H1 (cell line): ENCODE data around the gene ZNF831. TPM values are rescaled to one million over a fixed set of nuclear protein-coding genes. Genes with fewer than 3 reads are reported as not detected.

Source experiments
- CTCF ChIA-PET: fragments of 300-600 bp; sonication (Branson Sonifier 250); formaldehyde crosslinking; loops from one replicate; lab custom pipeline; 2021; ENCODE audit not compliant: partially characterized antibody; lab: Charles Lee
- POLR2A ChIA-PET: fragments of 300-600 bp; sonication (Branson Sonifier 250); formaldehyde crosslinking; loops from one replicate; lab custom pipeline; 2021; ENCODE audit warnings: inconsistent platforms; ENCODE audit not compliant: partially characterized antibody; lab: Charles Lee
- DNase-seq, 2 experiments: peaks; one replicate each; pipeline versions ENCODE4 v3.0.0 to v3.0.0-alpha.2; 2010 to 2022; ENCODE audit warnings: low spot score in 2 of 2, low read depth in 1 of 2, mixed read lengths in 1 of 2
- FAIRE-seq: peaks from 2 replicates; lab custom pipeline; 2011; peaks lifted over from hg19 to GRCh38; lab: Jason Lieb, UNC
- H2AFZ ChIP-seq: 2 replicates; pipeline ENCODE4 v1.8.1; 2012; ENCODE audit warnings: low read length, inconsistent platforms
- H2AK5ac ChIP-seq: 2 replicates; pipeline ENCODE4 v1.6.1; 2013; ENCODE audit warnings: low read depth, low read length
- H2BK120ac ChIP-seq: replicated peaks from 2 replicates; pipeline ENCODE3; 2013; ENCODE audit warnings: low read depth, low read length, inconsistent platforms
- H2BK12ac ChIP-seq: 2 replicates; pipeline ENCODE4 v1.6.1; 2013; ENCODE audit warnings: low read depth, low read length
- H2BK15ac ChIP-seq: 2 replicates; pipeline ENCODE4 v1.6.1; 2013; ENCODE audit warnings: low read length
- H2BK20ac ChIP-seq: 2 replicates; pipeline ENCODE4 v1.6.1; 2013; ENCODE audit warnings: low read length
- H2BK5ac ChIP-seq: 2 replicates; pipeline ENCODE4 v1.6.1; 2013; ENCODE audit warnings: low read depth, low read length
- H3K14ac ChIP-seq: 2 replicates; pipeline ENCODE4 v1.6.1; 2013; ENCODE audit warnings: inconsistent platforms; ENCODE audit not compliant: insufficient read length
- H3K18ac ChIP-seq: 2 replicates; pipeline ENCODE4 v1.6.1; 2013; ENCODE audit warnings: low read length; ENCODE audit errors: extremely low read depth
- H3K23ac ChIP-seq: 2 replicates; pipeline ENCODE4 v1.6.1; 2013; ENCODE audit warnings: inconsistent platforms; ENCODE audit not compliant: insufficient read length
- H3K23me2 ChIP-seq: 2 replicates; pipeline ENCODE4 v1.6.1; 2013; ENCODE audit warnings: low read depth, low read length
- H3K27ac ChIP-seq: 2 replicates; pipeline ENCODE4 v1.6.1; 2011; ENCODE audit warnings: low read depth, low read length, inconsistent platforms
- H3K27me3 ChIP-seq, 4 experiments: replicated peaks in 1 of 4; 1 replicate in 1 of 4; 2 replicates in 3 of 4; pipeline versions ENCODE4 v1.6.1 to v1.8.1; 2011 to 2013; ENCODE audit warnings: low read length in 3 of 4, mild to moderate bottlenecking in 3 of 4, inconsistent platforms in 2 of 4, mixed read lengths in 2 of 4, moderate library complexity in 1 of 4; ENCODE audit not compliant: control insufficient read depth in 3 of 4, insufficient read depth in 3 of 4; ENCODE audit errors: extremely low read depth in 1 of 4
- H3K36me3 ChIP-seq, 4 experiments: 2 replicates each; pipeline versions ENCODE4 v1.6.1 to v1.8.1; 2011 to 2013; ENCODE audit warnings: mild to moderate bottlenecking in 4 of 4, low read length in 3 of 4, moderate library complexity in 2 of 4, control low read depth in 1 of 4, inconsistent platforms in 1 of 4; ENCODE audit not compliant: insufficient read depth in 4 of 4, control insufficient read depth in 2 of 4
- H3K4ac ChIP-seq: replicated peaks from 2 replicates; pipeline ENCODE3; 2013; ENCODE audit warnings: low read length, low read depth, mixed read lengths, inconsistent platforms; ENCODE audit not compliant: insufficient read length
- H3K4me1 ChIP-seq, 4 experiments: replicated peaks in 1 of 4; 1 replicate in 1 of 4; 2 replicates in 3 of 4; pipeline versions ENCODE4 v1.6.1 to v1.8.1; 2011 to 2013; ENCODE audit warnings: low read length in 3 of 4, inconsistent platforms in 2 of 4, mixed read lengths in 1 of 4; ENCODE audit not compliant: insufficient read depth in 4 of 4, control insufficient read depth in 3 of 4
- H3K4me2 ChIP-seq, 2 experiments: 2 replicates each; pipeline versions ENCODE4 v1.6.1 to v1.8.1; 2011 to 2013; ENCODE audit warnings: low read depth in 2 of 2, low read length in 2 of 2, control low read depth in 1 of 2, inconsistent platforms in 1 of 2, mild to moderate bottlenecking in 1 of 2; ENCODE audit not compliant: insufficient read depth in 1 of 2
- H3K4me3 ChIP-seq, 4 experiments: fragments of 200-600, 300-600 bp in 1 of 4; sonication (generic), shearing (Covaris generic), sonication (Bioruptor Twin) in 1 of 4; 2 replicates each; pipeline versions ENCODE4 v1.5.1 to v1.8.1; 2011 to 2016; ENCODE audit warnings: low read length in 4 of 4, low read depth in 3 of 4, control low read depth in 2 of 4, inconsistent platforms in 2 of 4, mild to moderate bottlenecking in 2 of 4, mixed read lengths in 1 of 4, moderate library complexity in 1 of 4; ENCODE audit not compliant: insufficient read depth in 2 of 4; ENCODE audit errors: extremely low read depth in 1 of 4
- H3K56ac ChIP-seq: replicated peaks from 2 replicates; pipeline ENCODE3; 2013; ENCODE audit warnings: low read depth, mild to moderate bottlenecking, mixed read lengths, low read length, inconsistent platforms; ENCODE audit not compliant: insufficient read length
- H3K79me1 ChIP-seq: 2 replicates; pipeline ENCODE4 v1.6.1; 2013; ENCODE audit warnings: low read depth, low read length, control low read depth
- H3K79me2 ChIP-seq, 2 experiments: 2 replicates each; pipeline versions ENCODE4 v1.6.1 to v1.8.1; 2012 to 2013; ENCODE audit warnings: low read length in 2 of 2, mild to moderate bottlenecking in 2 of 2, inconsistent platforms in 1 of 2; ENCODE audit not compliant: insufficient read depth in 2 of 2, control insufficient read depth in 1 of 2
- H3K9ac ChIP-seq, 4 experiments: replicated peaks in 1 of 4; 1 replicate in 1 of 4; 2 replicates in 3 of 4; pipeline versions ENCODE4 v1.6.1 to v1.8.1; 2011 to 2013; ENCODE audit warnings: low read depth in 3 of 4, low read length in 3 of 4, control low read depth in 2 of 4, mild to moderate bottlenecking in 2 of 4, moderate library complexity in 2 of 4, inconsistent platforms in 1 of 4; ENCODE audit errors: extremely low read depth in 1 of 4
- H3K9me3 ChIP-seq, 2 experiments: 2 replicates each; pipeline versions ENCODE4 v1.6.1 to v1.8.1; 2012 to 2013; ENCODE audit warnings: mild to moderate bottlenecking in 2 of 2, moderate library complexity in 2 of 2, control low read depth in 1 of 2, inconsistent platforms in 1 of 2, low read depth in 1 of 2, low read length in 1 of 2, mixed read lengths in 1 of 2; ENCODE audit not compliant: insufficient read depth in 2 of 2
- H4K20me1 ChIP-seq, 2 experiments: replicated peaks in 1 of 2; 2 replicates each; pipeline versions ENCODE3 to v1.8.1; 2011 to 2013; ENCODE audit warnings: inconsistent platforms in 2 of 2, low read length in 2 of 2, mild to moderate bottlenecking in 1 of 2; ENCODE audit not compliant: insufficient read depth in 2 of 2, control insufficient read depth in 1 of 2
- H4K5ac ChIP-seq: 2 replicates; pipeline ENCODE4 v1.6.1; 2013; ENCODE audit warnings: low read length, low read depth, mixed read lengths, inconsistent platforms; ENCODE audit not compliant: insufficient read length
- H4K8ac ChIP-seq: 2 replicates; pipeline ENCODE4 v1.8.0; 2013; ENCODE audit warnings: mild to moderate bottlenecking, moderate library complexity, low read length, inconsistent platforms; ENCODE audit not compliant: insufficient read depth; ENCODE audit errors: extremely low read depth
- H4K91ac ChIP-seq: replicated peaks from 2 replicates; pipeline ENCODE3; 2013; ENCODE audit warnings: low read length, mixed read lengths, inconsistent platforms; ENCODE audit not compliant: insufficient read length
- HDAC2 ChIP-seq, 2 experiments: fragments of 300-600 bp in 1 of 2; sonication (generic) in 1 of 2; IDR thresholded peaks; 2 replicates each; pipeline ENCODE4 v1.6.1; 2011 to 2012; ENCODE audit warnings: low read depth in 2 of 2, low read length in 2 of 2, mild to moderate bottlenecking in 2 of 2, moderate library complexity in 2 of 2, borderline replicate concordance in 1 of 2, inconsistent platforms in 1 of 2
- HDAC6 ChIP-seq: IDR thresholded peaks from one replicate; pipeline ENCODE4 v1.7.1; 2012; ENCODE audit warnings: low read depth, mild to moderate bottlenecking, inconsistent platforms, low read length, moderate library complexity
- KDM4A ChIP-seq: IDR thresholded peaks from one replicate; pipeline ENCODE4 v1.7.1; 2012; ENCODE audit warnings: low read depth, mild to moderate bottlenecking, moderate library complexity, low read length, inconsistent platforms; ENCODE audit not compliant: severe bottlenecking
- SUZ12 ChIP-seq: fragments of 200-600 bp; sonication (generic); IDR thresholded peaks from 2 replicates; pipeline ENCODE4 v1.6.1; 2012; ENCODE audit warnings: mild to moderate bottlenecking, inconsistent platforms, low read length, moderate library complexity, mixed read lengths
- TAF1 ChIP-seq: IDR thresholded peaks from 2 replicates; pipeline ENCODE4 v1.6.1; 2011; ENCODE audit warnings: mild to moderate bottlenecking, low read depth, low read length
- WGBS, 2 experiments: shearing (Covaris generic) in 1 of 2; methylation state at CpG; one replicate each; pipeline versions ENCODE4 v1.1.6 to v1.1.7; 2013 to 2015; ENCODE audit warnings: low lambda C conversion rate in 2 of 2, mixed read lengths in 2 of 2, inconsistent platforms in 1 of 2, low coverage in 1 of 2, missing lambda C conversion rate in 1 of 2; ENCODE audit not compliant: insufficient replicate concordance in 2 of 2, insufficient coverage in 1 of 2, insufficient read length in 1 of 2; ENCODE audit errors: extremely low coverage in 1 of 2, missing lambda C conversion rate in 1 of 2; 5-methylcytosine and 5-hydroxymethylcytosine counted together
- polyA plus RNA-seq, 7 experiments: library from polyadenylated mRNA; depleted of rRNA in 3 of 7; stranded (reverse) in 5 of 7; unstranded in 2 of 7; fragments of >200 nt in 5 of 7; fragments of 200-250 nt in 2 of 7; gene quantifications; 1 replicate in 5 of 7; 2 replicates in 1 of 7; 4 replicates in 1 of 7; pipeline versions ENCODE4 v1.2.1 to v1.2.3, GENCODE V29; 2011 to 2013; ENCODE audit warnings: missing spikeins in 2 of 7, mixed read lengths in 2 of 7
- total RNA-seq: library from RNA; stranded (reverse); fragmentation: NEBNext Ultra II Directional; extraction: Animal tissue kit (Norgen Biotek cat#: 25700); gene quantifications from 2 replicates; pipeline ENCODE4 v1.2.1, GENCODE V29; 2021

ZNF831 gene
- total and polyA plus RNA-seq, 2 of the 8 experiments (the other 6 are each of a cell fraction or from before 2014, with no cell fraction given): not detected

DNA sequence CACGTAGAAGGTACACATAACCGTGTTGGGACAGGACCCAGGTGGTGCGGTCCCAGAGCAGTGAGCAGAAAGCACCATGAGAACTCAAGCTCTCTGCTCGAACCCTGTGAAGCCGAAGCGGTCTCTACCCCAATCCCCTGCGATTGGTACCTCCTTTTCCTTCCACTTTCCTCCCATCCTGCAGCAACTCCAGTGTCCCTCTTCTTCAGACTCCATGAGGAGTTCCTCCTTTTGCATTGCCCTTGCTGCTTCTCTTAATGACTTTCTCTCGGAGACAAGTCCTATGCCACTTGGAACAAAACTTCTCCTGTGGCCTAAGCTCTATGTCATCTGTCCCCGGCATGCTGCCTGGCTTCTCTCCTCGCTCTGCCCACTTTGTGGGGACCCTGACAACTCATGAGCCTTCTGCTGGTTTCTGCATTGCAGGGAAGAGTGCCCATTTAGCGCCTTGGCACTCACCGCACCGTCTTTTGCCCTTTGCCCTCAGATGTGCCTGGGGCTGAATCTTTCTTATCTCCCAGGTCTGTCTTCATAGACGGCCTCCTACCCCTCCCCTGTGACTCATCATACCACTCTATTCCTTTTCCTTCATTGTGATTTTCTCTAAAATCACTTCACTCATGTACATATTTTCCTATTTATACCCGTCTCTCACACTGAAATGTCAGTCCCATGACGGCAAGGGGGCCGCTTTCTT lies 9.2 kb upstream of the ZNF831 start:
- H2BK120ac ChIP-seq: no peak overlapping the region
- H3K27me3 ChIP-seq: no peaks in the 10 kb centered on the region
- no peak overlapping the region for H2BK12ac ChIP-seq
- 92% methylated on average over 17 of the region's 17 CpGs; no CpG with 5 or more reads in 1 of the 2 experiments for WGBS, 2 experiments
- no peak overlapping the region for H4K5ac ChIP-seq
- H2AFZ ChIP-seq: no peak overlapping the region
- no peaks in the 10 kb centered on the region for H4K20me1 ChIP-seq
- H3K9ac ChIP-seq: no peak overlapping the region
- H3K36me3 ChIP-seq: no peaks in the 10 kb centered on the region
- no peak overlapping the region for H2BK20ac ChIP-seq
- H3K23ac ChIP-seq: no peak overlapping the region
- H3K4me2 ChIP-seq: no peak overlapping the region
- H3K23me2 ChIP-seq: no peaks in the 10 kb centered on the region
- H3K27ac ChIP-seq: no peak overlapping the region
- H2AK5ac ChIP-seq: no peak overlapping the region
- no peak overlapping the region for H3K56ac ChIP-seq
- no peak overlapping the region for H3K4ac ChIP-seq
- POLR2A ChIA-PET: no interaction called here
- CTCF ChIA-PET: interaction anchor here (0.8 to 1.9 kb wide), 3 partner anchors 9 to 53 kb away, joined by 3 to 7 read pairs (median 4); partner anchors contain the start of gene ZNF831
- FAIRE-seq: no peak
- H3K79me1 ChIP-seq: no peaks in the 10 kb centered on the region
- H3K79me2 ChIP-seq: no peaks in the 10 kb centered on the region
- no peak overlapping the region for H2BK15ac ChIP-seq
- no peak overlapping the region for H4K8ac ChIP-seq
- H4K91ac ChIP-seq: no peak overlapping the region
- no peak for DNase-seq
- no peak overlapping the region for H3K14ac ChIP-seq
- H2BK5ac ChIP-seq: no peak overlapping the region
- H3K18ac ChIP-seq: no peak overlapping the region
- H3K4me1 ChIP-seq: peaks cover 2 to 6% (median 4%) of the 10 kb centered on the region in 4 experiments; a peak in 6 of 7 replicates
- H3K9me3 ChIP-seq: no peaks in the 10 kb centered on the region
- no peak overlapping the region for H3K4me3 ChIP-seq
- no peak for TF ChIP-seq HDAC2 (IDR thresholded peaks at IDR 0.05; ENCODE audit: borderline replicate concordance in 1 of 2, low read depth in 2 of 2, low read length in 2 of 2)
- no peak for TF ChIP-seq TAF1
- TF ChIP-seq KDM4A: no peak
- TF ChIP-seq SUZ12: no peak
- TF ChIP-seq HDAC6: no peak
